ENCODE data around the gene SLAIN1.

DNA sequence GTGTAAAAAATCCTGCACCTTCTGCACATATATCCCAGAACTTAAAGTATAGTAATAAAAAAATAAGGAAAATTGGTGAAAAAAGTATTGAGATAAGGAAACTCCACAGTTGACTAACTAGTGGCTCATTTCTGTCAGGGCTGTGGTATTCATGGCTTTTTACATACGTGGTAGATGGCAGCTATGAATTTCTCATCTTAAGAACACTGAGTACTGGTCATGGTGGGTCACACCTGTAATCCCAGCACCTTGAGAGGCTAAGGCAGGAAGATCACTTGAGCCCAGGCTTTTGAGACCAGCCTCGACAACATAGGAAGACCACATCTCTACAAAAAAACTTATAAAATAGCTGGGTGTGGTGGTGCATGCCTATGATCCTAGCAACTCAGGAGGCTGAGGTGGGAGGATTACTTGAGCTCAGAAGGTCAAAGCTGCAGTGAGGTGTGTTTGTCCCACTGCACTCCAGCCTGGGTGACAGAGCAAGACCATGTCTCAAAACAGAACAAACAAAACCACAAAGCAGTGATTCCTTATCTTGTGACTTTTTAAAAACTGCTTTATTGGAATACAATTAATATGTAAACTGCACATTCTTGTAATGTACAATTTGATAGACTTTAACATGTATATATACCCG lies 16.8 kb downstream of the SLAIN1 start:
- TF ChIP-seq, protein P1, sequence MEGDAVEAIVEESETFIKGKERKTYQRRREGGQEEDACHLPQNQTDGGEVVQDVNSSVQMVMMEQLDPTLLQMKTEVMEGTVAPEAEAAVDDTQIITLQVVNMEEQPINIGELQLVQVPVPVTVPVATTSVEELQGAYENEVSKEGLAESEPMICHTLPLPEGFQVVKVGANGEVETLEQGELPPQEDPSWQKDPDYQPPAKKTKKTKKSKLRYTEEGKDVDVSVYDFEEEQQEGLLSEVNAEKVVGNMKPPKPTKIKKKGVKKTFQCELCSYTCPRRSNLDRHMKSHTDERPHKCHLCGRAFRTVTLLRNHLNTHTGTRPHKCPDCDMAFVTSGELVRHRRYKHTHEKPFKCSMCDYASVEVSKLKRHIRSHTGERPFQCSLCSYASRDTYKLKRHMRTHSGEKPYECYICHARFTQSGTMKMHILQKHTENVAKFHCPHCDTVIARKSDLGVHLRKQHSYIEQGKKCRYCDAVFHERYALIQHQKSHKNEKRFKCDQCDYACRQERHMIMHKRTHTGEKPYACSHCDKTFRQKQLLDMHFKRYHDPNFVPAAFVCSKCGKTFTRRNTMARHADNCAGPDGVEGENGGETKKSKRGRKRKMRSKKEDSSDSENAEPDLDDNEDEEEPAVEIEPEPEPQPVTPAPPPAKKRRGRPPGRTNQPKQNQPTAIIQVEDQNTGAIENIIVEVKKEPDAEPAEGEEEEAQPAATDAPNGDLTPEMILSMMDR (IDR thresholded peaks at IDR 0.05) = no peak
- no peak for TF ChIP-seq POLR2A (IDR thresholded peaks at IDR 0.05)
